GM12878 (cell line): Measurements from ENCODE around the gene ZBTB18. TPM values are rescaled to one million over a fixed set of nuclear protein-coding genes. Genes with fewer than 3 reads are reported as not detected.

Experiments
- BRCA1 ChIP-seq: IDR thresholded peaks from 2 replicates; pipeline ENCODE4 v1.6.1; 2011; ENCODE audit warnings: low read depth, low read length, improper control_type of control experiment
- CBFB ChIP-seq: IDR thresholded peaks from 2 replicates; pipeline ENCODE4 v1.6.1; 2016; ENCODE audit warnings: antibody characterized with exemption, low read depth
- FOS ChIP-seq: IDR thresholded peaks from 3 replicates; pipeline ENCODE4 v1.6.1; 2011; ENCODE audit warnings: borderline replicate concordance; ENCODE audit not compliant: insufficient read length; ENCODE audit errors: extremely low read depth
- GATAD2B ChIP-seq: fragments of 450-650 bp; conservative IDR thresholded peaks from 2 replicates; pipeline ENCODE4 v1.6.1; 2017; ENCODE audit warnings: low read depth, mild to moderate bottlenecking, moderate library complexity
- IRF4 ChIP-seq: IDR thresholded peaks from 2 replicates; pipeline ENCODE4 v1.6.1; 2011; ENCODE audit warnings: low read depth, low read length
- JUND ChIP-seq: IDR thresholded peaks from 2 replicates; pipeline ENCODE4 v1.6.1; 2012; ENCODE audit warnings: low read depth, mild to moderate bottlenecking, low read length, improper control_type of control experiment, moderate library complexity
- KDM1A ChIP-seq: fragments of 200-600 bp; sonication (generic); IDR thresholded peaks from 2 replicates; pipeline ENCODE4 v1.6.1; 2016; ENCODE audit warnings: borderline replicate concordance
- KLF5 ChIP-seq: fragments of 450-650 bp; IDR thresholded peaks from 2 replicates; pipeline ENCODE4 v1.6.1; 2014; ENCODE audit warnings: mild to moderate bottlenecking; ENCODE audit not compliant: partially characterized antibody
- MXI1 ChIP-seq: fragments of 150-350 bp; IDR thresholded peaks from 2 replicates; pipeline ENCODE4 v1.6.1; 2011; ENCODE audit warnings: low read depth, mild to moderate bottlenecking, inconsistent platforms, low read length, improper control_type of control experiment
- MYB ChIP-seq: fragments of 150-350 bp; IDR thresholded peaks from 2 replicates; pipeline ENCODE4 v1.6.1; 2014; ENCODE audit warnings: mild to moderate bottlenecking, low read depth, low read length, borderline replicate concordance
- NR2C1 ChIP-seq: fragments of 450-650 bp; IDR thresholded peaks from 2 replicates; pipeline ENCODE4 v1.6.1; 2017; ENCODE audit warnings: antibody characterized with exemption, mild to moderate bottlenecking, moderate library complexity
- NR2F1 ChIP-seq: fragments of 450-650 bp; conservative IDR thresholded peaks from 2 replicates; pipeline ENCODE4 v1.6.1; 2017; ENCODE audit warnings: mild to moderate bottlenecking
- NRF1 ChIP-seq: conservative IDR thresholded peaks from 2 replicates; pipeline ENCODE4 v1.6.1; 2011; ENCODE audit warnings: mild to moderate bottlenecking, low read depth, low read length, improper control_type of control experiment
- PML ChIP-seq: IDR thresholded peaks from 2 replicates; pipeline ENCODE4 v1.6.1; 2012; ENCODE audit warnings: low read length, inconsistent platforms
- POU2F2 ChIP-seq: IDR thresholded peaks from 3 replicates; pipeline ENCODE4 v1.6.1; 2011; ENCODE audit warnings: low read depth, mild to moderate bottlenecking, low read length, borderline replicate concordance
- SIN3A ChIP-seq: IDR thresholded peaks from 2 replicates; pipeline ENCODE4 v1.6.1; 2012; ENCODE audit warnings: low read depth, low read length, improper control_type of control experiment
- YY1 ChIP-seq: IDR thresholded peaks from 2 replicates; pipeline ENCODE4 v1.6.1; 2011; ENCODE audit warnings: low read depth, mild to moderate bottlenecking, low read length
- ZNF217 ChIP-seq: fragments of 450-650 bp; IDR thresholded peaks from 2 replicates; pipeline ENCODE4 v1.6.1; 2017; ENCODE audit warnings: antibody characterized with exemption, mild to moderate bottlenecking
- ZNF274 ChIP-seq: IDR thresholded peaks from one replicate; pipeline ENCODE4 v1.8.0; 2011; ENCODE audit not compliant: insufficient read length, insufficient read depth
- ZSCAN29 ChIP-seq: fragments of 450-650 bp; IDR thresholded peaks from 2 replicates; pipeline ENCODE4 v1.6.1; 2017; ENCODE audit warnings: mild to moderate bottlenecking, moderate library complexity
- polyA plus RNA-seq, 11 experiments: library from polyadenylated mRNA; depleted of rRNA in 4 of 11; unstranded in 6 of 11; stranded (reverse) in 5 of 11; fragments of >200 nt; fragmentation: Nextera tagmentation in 4 of 11; fragmentation: Illumina TruSeq in 1 of 11; extraction: Ambion mirVana in 4 of 11; extraction: Trizol in 1 of 11; gene quantifications; 1 replicate in 1 of 11; 2 replicates in 10 of 11; pipeline versions ENCODE4 v1.2.1 to v1.2.3, GENCODE V29; 2011 to 2016; ENCODE audit warnings: inconsistent platforms in 2 of 11, missing spikeins in 2 of 11, low read depth in 1 of 11
- total RNA-seq, 4 experiments: library from RNA; depleted of rRNA in 3 of 4; stranded (reverse); fragments of >200 nt in 3 of 4; fragmentation: Illumina TruSeq in 1 of 4; extraction: Trizol in 1 of 4; gene quantifications; 2 replicates each; pipeline versions ENCODE4 v1.2.1 to v1.2.3, GENCODE V29; 2013 to 2021
- TF ChIP-seq, protein P1 (sequence below): IDR thresholded peaks from 2 replicates; pipeline ENCODE4 v1.6.1; 2012; ENCODE audit warnings: low read depth, low read length, improper control_type of control experiment
- TF ChIP-seq, protein P2 (sequence below): IDR thresholded peaks from 2 replicates; pipeline ENCODE4 v1.6.1; 2012; ENCODE audit warnings: improper control_type of control experiment, low read depth, low read length; ENCODE audit not compliant: insufficient replicate concordance
- TF ChIP-seq, protein P3 (sequence below): fragments of 450-650 bp; formaldehyde crosslinking; IDR thresholded peaks from 2 replicates; pipeline ENCODE4 v1.5.0; 2022; ENCODE audit warnings: mild to moderate bottlenecking, missing genetic modification characterization

The ZBTB18 gene
- total and polyA plus RNA-seq, 10 of the 15 experiments (the other 5 are each of a cell fraction or from before 2014, with no cell fraction given), result 0.27 to 8.6 (median 6.1) TPM

DNA sequence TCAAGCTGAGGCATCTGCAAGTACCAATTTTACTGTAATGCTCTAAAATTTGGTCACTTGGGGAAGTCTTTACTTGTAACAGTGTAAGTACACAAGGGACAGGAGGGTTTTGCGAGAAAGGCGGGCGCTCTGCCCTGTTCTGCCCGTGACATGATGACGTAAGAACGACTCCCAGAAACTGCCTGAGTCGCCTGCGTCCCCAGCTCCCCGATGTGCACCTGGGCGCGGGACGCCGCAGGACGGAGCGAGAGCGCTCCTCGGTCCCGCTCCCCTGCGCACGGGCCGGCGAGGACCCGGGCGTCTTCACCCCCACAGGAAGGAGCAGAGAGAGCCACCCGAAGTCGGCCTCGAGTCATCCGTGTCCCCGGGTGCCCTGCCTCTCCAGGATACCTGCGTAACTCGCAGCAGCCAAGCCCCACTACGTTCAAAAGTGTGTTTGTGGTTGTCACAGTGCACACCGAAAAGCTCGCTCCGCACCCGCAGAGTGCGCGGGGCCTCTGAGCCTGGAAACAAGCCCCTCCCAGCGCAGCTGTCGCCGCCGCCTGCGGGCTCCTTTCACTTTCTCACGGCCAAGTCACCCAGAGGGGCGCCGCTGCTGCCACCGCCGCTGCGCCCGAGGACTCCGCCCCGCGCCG lies 3.3 kb upstream of the ZBTB18 start (continued):
- TF ChIP-seq FOS, result no peak
- no peak; the same call in 1 of the 2 replicates for TF ChIP-seq NR2F1
- 0 out of 2 replicates have a peak, but pooled peaks have one; percentile 55 for TF ChIP-seq ZNF217
- TF ChIP-seq ZSCAN29, result 0 out of 2 replicates have a peak, but pooled peaks have one; percentile 13
- TF ChIP-seq, protein P1, sequence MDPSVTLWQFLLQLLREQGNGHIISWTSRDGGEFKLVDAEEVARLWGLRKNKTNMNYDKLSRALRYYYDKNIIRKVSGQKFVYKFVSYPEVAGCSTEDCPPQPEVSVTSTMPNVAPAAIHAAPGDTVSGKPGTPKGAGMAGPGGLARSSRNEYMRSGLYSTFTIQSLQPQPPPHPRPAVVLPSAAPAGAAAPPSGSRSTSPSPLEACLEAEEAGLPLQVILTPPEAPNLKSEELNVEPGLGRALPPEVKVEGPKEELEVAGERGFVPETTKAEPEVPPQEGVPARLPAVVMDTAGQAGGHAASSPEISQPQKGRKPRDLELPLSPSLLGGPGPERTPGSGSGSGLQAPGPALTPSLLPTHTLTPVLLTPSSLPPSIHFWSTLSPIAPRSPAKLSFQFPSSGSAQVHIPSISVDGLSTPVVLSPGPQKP, result no peak
- TF ChIP-seq MYB, result no peak
- peak; percentile 57 for TF ChIP-seq PML
- TF ChIP-seq CBFB, result peak; percentile 38; the same call in 1 of the 2 replicates
- TF ChIP-seq, protein P2, sequence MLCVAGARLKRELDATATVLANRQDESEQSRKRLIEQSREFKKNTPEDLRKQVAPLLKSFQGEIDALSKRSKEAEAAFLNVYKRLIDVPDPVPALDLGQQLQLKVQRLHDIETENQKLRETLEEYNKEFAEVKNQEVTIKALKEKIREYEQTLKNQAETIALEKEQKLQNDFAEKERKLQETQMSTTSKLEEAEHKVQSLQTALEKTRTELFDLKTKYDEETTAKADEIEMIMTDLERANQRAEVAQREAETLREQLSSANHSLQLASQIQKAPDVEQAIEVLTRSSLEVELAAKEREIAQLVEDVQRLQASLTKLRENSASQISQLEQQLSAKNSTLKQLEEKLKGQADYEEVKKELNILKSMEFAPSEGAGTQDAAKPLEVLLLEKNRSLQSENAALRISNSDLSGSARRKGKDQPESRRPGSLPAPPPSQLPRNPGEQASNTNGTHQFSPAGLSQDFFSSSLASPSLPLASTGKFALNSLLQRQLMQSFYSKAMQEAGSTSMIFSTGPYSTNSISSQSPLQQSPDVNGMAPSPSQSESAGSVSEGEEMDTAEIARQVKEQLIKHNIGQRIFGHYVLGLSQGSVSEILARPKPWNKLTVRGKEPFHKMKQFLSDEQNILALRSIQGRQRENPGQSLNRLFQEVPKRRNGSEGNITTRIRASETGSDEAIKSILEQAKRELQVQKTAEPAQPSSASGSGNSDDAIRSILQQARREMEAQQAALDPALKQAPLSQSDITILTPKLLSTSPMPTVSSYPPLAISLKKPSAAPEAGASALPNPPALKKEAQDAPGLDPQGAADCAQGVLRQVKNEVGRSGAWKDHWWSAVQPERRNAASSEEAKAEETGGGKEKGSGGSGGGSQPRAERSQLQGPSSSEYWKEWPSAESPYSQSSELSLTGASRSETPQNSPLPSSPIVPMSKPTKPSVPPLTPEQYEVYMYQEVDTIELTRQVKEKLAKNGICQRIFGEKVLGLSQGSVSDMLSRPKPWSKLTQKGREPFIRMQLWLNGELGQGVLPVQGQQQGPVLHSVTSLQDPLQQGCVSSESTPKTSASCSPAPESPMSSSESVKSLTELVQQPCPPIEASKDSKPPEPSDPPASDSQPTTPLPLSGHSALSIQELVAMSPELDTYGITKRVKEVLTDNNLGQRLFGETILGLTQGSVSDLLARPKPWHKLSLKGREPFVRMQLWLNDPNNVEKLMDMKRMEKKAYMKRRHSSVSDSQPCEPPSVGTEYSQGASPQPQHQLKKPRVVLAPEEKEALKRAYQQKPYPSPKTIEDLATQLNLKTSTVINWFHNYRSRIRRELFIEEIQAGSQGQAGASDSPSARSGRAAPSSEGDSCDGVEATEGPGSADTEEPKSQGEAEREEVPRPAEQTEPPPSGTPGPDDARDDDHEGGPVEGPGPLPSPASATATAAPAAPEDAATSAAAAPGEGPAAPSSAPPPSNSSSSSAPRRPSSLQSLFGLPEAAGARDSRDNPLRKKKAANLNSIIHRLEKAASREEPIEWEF, result no peak
- TF ChIP-seq NRF1, result no peak
- no peak for TF ChIP-seq KDM1A
- no peak for TF ChIP-seq JUND
- TF ChIP-seq BRCA1, result no peak
- TF ChIP-seq, protein P3, sequence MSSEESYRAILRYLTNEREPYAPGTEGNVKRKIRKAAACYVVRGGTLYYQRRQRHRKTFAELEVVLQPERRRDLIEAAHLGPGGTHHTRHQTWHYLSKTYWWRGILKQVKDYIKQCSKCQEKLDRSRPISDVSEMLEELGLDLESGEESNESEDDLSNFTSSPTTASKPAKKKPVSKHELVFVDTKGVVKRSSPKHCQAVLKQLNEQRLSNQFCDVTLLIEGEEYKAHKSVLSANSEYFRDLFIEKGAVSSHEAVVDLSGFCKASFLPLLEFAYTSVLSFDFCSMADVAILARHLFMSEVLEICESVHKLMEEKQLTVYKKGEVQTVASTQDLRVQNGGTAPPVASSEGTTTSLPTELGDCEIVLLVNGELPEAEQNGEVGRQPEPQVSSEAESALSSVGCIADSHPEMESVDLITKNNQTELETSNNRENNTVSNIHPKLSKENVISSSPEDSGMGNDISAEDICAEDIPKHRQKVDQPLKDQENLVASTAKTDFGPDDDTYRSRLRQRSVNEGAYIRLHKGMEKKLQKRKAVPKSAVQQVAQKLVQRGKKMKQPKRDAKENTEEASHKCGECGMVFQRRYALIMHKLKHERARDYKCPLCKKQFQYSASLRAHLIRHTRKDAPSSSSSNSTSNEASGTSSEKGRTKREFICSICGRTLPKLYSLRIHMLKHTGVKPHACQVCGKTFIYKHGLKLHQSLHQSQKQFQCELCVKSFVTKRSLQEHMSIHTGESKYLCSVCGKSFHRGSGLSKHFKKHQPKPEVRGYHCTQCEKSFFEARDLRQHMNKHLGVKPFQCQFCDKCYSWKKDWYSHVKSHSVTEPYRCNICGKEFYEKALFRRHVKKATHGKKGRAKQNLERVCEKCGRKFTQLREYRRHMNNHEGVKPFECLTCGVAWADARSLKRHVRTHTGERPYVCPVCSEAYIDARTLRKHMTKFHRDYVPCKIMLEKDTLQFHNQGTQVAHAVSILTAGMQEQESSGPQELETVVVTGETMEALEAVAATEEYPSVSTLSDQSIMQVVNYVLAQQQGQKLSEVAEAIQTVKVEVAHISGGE (CRISPR knock-in tag), result 0 out of 2 replicates have a peak, but pooled peaks have one; percentile 22
- peak; percentile 63; the same call in 1 of the 2 replicates for TF ChIP-seq SIN3A
- TF ChIP-seq POU2F2, result no peak
- no peak for TF ChIP-seq NR2C1
- peak; percentile 88 for TF ChIP-seq GATAD2B
- TF ChIP-seq KLF5, result peak; percentile 63
- TF ChIP-seq IRF4, result no peak
- no peak for TF ChIP-seq MXI1
- TF ChIP-seq YY1, result peak; percentile 42; the same call in 1 of the 2 replicates
- TF ChIP-seq ZNF274, result no peak
